Activated CD8-positive, alpha-beta memory T cell treated with anti-CD3 and anti-CD28 coated beads, Interleukin-2, amount 10 ng/mL, durations not matched to agents 7 days and 5 days (primary cell): Measurements from ENCODE around the gene EYA2. TPM values are rescaled to one million over a fixed set of nuclear protein-coding genes. Genes with fewer than 3 reads are reported as not detected.
"Not testable (repeated sequence)": the region's sequence is repeated elsewhere in the genome, so short reads cannot be mapped to it uniquely, and the experiment has no call there.

Experiments used
- ATAC-seq: fragments of 150-1000 bp; cut with Tn5 transposase; one replicate; pipeline ENCODE4 v1.10.0; 2021; ENCODE audit warnings: moderate library complexity
- CTCF ChIA-PET: fragments of 350-600 bp; sonication (Branson Sonifier 250); formaldehyde crosslinking; loops from one replicate; lab custom pipeline; 2021; ENCODE audit warnings: antibody characterized with exemption; lab: Charles Lee
- DNase-seq: peaks from one replicate; pipeline ENCODE4 v3.0.0-alpha.2; 2020
- H3K27ac Mint-ChIP-seq: one replicate; pipeline ENCODE4 v1.8.0; 2021; ENCODE audit warnings: mild to moderate bottlenecking, mixed read lengths
- H3K27me3 Mint-ChIP-seq: one replicate; pipeline ENCODE4 v1.8.0; 2021; ENCODE audit warnings: mixed read lengths
- H3K36me3 Mint-ChIP-seq: one replicate; pipeline ENCODE4 v1.8.0; 2021; ENCODE audit warnings: mild to moderate bottlenecking, mixed read lengths
- H3K4me1 Mint-ChIP-seq: one replicate; pipeline ENCODE4 v1.8.0; 2021; ENCODE audit warnings: mixed read lengths
- H3K4me3 Mint-ChIP-seq: one replicate; pipeline ENCODE4 v1.8.0; 2021; ENCODE audit warnings: mild to moderate bottlenecking, moderate library complexity, mixed read lengths
- H3K9me3 Mint-ChIP-seq: one replicate; pipeline ENCODE4 v1.8.0; 2022; ENCODE audit warnings: low read depth, mixed read lengths
- total RNA-seq, 2 experiments: library from RNA; stranded (reverse); gene quantifications; one replicate each; pipeline ENCODE4 v1.2.3, GENCODE V29; 2021

EYA2 gene
- total RNA-seq, 2 experiments from 2014 or later, result not detected

DNA sequence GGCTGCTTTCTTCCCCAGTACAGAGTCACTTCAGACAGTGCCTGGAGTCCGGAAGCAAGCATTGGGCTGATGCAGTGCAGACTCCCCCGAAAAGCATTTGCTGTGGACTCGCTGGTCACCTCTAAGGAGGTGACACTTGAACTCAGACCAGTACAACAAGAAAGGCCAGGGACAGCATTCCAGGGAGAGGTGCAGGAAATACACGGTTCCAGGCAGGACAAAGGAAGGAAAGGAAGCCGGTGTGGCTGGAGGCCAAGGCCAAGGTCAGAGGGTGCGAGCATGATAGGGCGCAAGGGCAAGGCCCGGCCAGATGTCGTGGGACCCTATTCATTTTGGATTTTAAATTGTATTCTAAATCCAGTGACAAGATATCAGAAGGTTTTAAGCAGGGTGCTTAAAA is 300.9 kb downstream of the EYA2 start:
- Mint-ChIP-seq H3K36me3 (no peaks in the 10 kb centered on the region), H3K27me3 (peaks cover 7% of the 10 kb centered on the region), H3K4me3 (no peak overlapping the region), H3K4me1 (peaks cover 10% of the 10 kb centered on the region), H3K9me3 (no peaks in the 10 kb centered on the region), H3K27ac (no peak overlapping the region)
- CTCF ChIA-PET, result interaction anchor here (1.5 to 2.5 kb wide), 5 partner anchors 10 to 188 kb away, joined by 3 to 18 read pairs (median 4); no protein-coding TSS in a partner anchor
- ATAC-seq (no peak), DNase-seq (no peak)

DNA sequence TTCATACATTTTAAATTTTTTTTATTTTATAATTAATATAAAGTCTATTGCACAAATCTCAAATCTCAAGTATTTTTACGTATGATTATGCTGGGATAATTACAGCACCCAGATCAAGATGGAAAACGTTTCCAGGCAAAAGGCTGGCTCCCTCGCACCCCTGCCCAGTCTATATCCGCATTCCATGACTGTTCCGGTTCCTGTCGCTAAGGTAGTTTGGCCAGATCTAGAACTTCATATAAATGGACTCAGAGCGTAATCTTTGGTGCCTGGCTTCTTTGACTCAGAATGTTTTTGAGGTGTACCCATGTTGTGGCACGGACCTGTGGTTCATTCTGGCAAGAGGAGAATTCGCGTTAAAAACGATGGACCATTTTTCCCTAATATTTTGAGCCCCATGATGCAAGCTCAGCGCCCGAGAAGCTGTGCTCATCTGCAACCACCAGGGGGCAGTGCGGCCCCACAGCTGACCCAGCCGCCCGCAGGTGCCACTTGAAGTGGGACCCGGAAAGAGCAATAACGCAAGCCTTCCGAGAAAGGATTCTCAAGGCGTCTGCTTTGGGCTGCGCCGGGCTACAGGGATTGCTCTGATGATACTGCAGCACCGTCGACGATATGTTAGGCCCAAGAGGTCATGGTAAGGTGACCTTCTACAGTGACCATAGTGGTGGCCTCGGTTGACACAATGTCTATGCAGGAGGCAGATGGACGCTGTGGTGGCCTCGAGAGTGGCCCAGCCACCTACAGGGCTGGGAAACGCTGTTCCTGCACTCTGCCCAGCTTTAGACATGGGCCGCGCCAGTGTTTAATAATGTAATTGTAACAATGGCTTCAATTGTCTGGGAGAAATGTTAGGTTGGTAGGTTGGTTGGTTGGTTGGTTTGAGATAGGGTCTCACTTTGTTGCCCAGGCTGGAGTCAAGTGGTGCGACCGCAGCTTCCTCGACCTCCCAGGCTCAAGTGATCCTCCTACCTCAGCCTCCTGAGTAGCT is 301.7 kb downstream of the EYA2 start:
- DNase-seq (peak; percentile 85), ATAC-seq (peak; percentile 90)
- Mint-ChIP-seq H3K27me3 (peaks cover 7% of the 10 kb centered on the region), H3K4me3 (peak overlapping the region; percentile 13), H3K9me3 (no peaks in the 10 kb centered on the region), H3K27ac (no peak overlapping the region), H3K36me3 (no peaks in the 10 kb centered on the region), H3K4me1 (peaks cover 10% of the 10 kb centered on the region)
- CTCF ChIA-PET, result interaction anchor here (0.7 to 7.8 kb wide), 22 partner anchors 9 to 502 kb away, joined by 3 to 130 read pairs (median 4); no protein-coding TSS in a partner anchor

DNA sequence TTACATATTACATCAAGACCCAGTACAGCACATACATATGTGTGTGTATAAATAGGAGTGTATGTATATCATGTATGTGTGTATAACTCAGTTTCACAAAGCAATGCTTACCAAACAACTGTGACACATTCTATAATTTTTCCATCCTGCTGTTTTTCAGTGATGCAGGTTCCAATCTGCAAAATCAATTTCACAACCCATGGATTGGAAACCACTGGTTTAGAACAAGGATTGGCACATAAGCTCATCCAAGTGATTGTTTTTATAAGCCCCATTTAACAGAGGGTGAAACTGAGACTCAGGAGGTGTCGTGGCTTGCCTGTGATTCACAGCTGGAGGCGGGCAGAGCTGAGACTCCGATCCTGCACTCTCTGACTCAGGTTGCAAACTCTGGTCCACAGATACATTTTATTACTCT is 303.6 kb downstream of the EYA2 start:
- Mint-ChIP-seq H3K27ac (no peak overlapping the region), H3K4me3 (no peak overlapping the region)
- CTCF ChIA-PET, result interaction anchor here (0.6 to 7.8 kb wide), 7 partner anchors 9 to 446 kb away, joined by 3 to 130 read pairs (median 3); no protein-coding TSS in a partner anchor

DNA sequence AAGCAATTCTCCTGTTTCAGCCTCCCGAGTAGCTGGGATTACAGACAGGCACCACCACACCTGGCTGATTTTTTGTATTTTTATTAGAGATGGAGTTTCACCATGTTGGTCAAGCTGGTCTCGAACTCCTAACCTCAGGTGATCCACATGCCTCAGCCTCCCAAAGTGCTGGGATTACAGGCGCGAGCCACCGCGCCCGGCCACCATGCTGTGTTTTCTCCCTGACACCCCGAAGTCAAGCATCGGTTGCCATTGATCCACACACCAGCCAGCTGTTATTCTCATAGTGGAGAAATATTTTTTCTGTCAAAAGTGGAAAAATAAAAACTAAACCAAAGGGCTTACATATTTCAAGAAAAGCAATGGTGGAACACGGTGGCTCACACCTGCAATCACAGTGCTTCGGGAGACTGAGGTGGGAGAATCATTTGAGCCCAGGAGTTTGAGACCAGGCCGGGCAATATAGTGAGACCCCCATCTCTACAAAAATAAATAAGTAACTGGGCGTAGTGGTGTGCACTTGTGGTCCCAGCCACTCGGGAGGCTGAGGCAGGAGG is 304.4 kb downstream of the EYA2 start:
- H3K4me1 Mint-ChIP-seq, result peaks cover 10% of the 10 kb centered on the region
- ATAC-seq (no peak), DNase-seq (no peak)
- H3K9me3 Mint-ChIP-seq, result no peaks in the 10 kb centered on the region
- no peak overlapping the region for H3K27ac Mint-ChIP-seq
- no peaks in the 10 kb centered on the region for H3K36me3 Mint-ChIP-seq
- CTCF ChIA-PET, result interaction anchor here (0.5 to 7.8 kb wide), 6 partner anchors 9 to 448 kb away, joined by 3 to 130 read pairs (median 3); no protein-coding TSS in a partner anchor
- H3K4me3 Mint-ChIP-seq, result no peak overlapping the region
- peaks cover 4% of the 10 kb centered on the region for H3K27me3 Mint-ChIP-seq

More for the DNA sequence above, 303.6 kb downstream of the EYA2 start:
- Mint-ChIP-seq H3K36me3 (no peaks in the 10 kb centered on the region), H3K4me1 (peaks cover 10% of the 10 kb centered on the region), H3K9me3 (no peaks in the 10 kb centered on the region), H3K27me3 (peaks cover 4% of the 10 kb centered on the region)
- peak; percentile 49 for ATAC-seq
- DNase-seq, result no peak

DNA sequence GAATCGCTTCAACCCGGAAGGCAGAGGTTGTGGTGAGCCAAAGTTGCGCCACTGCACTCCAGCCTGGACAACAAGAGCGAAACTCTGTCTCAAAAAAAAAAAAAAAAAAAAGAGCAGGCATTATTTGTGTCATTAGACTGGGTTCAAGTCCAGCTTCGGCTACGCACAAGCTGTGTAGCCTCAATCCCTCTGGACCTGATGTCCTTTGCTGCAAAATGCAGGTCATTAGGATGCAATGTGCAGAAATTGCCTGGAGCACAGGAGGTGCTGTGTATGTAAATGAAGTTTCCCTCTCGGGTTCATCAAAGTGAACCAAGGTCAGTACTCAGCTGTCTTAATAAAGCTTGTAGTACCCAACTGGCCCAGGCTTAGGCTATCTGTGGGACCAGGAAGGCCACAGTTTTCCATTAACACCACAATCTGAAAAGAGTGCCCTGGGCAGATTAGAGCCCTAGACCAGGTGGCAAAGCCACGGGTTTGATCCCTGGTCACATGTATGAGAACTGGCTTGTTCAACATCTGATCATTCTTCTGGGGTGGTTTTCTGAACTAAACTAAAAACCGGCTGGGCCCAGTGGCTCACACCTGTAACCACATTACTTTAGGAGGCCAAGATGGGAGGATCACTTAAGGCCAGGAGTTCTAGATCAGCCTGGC is 306.6 kb downstream of the EYA2 start:
- Mint-ChIP-seq H3K27ac (no peak overlapping the region), H3K4me3 (no peak overlapping the region), H3K9me3 (no peaks in the 10 kb centered on the region), H3K36me3 (no peaks in the 10 kb centered on the region), H3K27me3 (no peaks in the 10 kb centered on the region), H3K4me1 (peaks cover 13% of the 10 kb centered on the region)
- DNase-seq (no peak), ATAC-seq (no peak)
- CTCF ChIA-PET, result interaction anchor here (0.7 to 7.8 kb wide), 6 partner anchors 16 to 474 kb away, joined by 3 to 130 read pairs (median 4); no protein-coding TSS in a partner anchor

DNA sequence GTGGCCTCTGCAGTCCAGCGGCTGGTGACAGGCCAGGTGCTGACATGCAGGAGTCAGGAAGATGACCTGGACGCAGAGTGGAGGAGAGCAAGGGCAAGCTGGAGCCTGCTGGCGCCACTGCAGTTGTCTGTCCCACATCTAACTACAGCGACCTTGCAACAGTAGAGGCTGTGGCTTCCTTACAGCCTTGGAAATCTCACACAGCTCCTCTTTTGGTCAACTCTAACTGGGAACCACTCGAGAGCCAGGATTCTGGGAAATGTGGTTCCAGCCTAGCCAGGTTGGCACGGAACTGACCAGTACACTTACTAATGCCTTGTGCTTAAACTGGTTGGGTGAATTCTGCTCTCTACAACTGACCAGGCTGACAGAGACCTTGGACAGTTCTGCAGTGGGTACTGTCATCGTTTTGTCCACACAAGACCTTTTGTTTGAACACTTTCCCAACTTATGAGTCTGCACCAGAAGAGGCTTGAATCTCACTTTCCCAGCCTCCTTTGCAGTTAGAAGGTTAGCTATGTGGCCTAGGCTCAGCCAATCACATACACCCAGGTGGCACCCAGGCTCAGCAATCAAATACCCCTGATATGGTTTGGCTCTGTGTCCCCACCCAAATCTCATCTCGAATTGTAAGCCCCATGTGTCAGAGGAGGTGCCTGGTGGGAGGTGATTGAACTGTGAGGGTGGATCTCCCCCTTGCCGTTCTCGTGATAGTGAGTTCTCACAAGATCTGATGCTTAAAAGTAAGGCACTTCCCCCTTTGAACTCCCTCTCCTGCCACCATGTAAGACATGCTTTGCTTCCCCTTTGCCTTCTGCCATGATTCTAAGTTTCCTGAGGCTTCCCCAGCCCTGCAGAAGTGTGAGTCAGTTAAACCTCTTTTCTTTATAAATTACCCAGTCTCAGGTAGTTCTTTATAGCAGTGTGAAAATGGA is 308.4 kb downstream of the EYA2 start:
- ATAC-seq (no peak), DNase-seq (no peak)
- no peak overlapping the region for H3K4me3 Mint-ChIP-seq
- peaks cover 2% of the 10 kb centered on the region for H3K36me3 Mint-ChIP-seq
- H3K4me1 Mint-ChIP-seq, result peaks cover 9% of the 10 kb centered on the region
- H3K27ac Mint-ChIP-seq, result no peak overlapping the region
- H3K9me3 Mint-ChIP-seq, result no peaks in the 10 kb centered on the region
- CTCF ChIA-PET, result interaction anchor here (1.0 to 7.8 kb wide), 4 partner anchors 11 to 418 kb away, joined by 3 to 130 read pairs (median 5); no protein-coding TSS in a partner anchor
- H3K27me3 Mint-ChIP-seq, result no peaks in the 10 kb centered on the region

DNA sequence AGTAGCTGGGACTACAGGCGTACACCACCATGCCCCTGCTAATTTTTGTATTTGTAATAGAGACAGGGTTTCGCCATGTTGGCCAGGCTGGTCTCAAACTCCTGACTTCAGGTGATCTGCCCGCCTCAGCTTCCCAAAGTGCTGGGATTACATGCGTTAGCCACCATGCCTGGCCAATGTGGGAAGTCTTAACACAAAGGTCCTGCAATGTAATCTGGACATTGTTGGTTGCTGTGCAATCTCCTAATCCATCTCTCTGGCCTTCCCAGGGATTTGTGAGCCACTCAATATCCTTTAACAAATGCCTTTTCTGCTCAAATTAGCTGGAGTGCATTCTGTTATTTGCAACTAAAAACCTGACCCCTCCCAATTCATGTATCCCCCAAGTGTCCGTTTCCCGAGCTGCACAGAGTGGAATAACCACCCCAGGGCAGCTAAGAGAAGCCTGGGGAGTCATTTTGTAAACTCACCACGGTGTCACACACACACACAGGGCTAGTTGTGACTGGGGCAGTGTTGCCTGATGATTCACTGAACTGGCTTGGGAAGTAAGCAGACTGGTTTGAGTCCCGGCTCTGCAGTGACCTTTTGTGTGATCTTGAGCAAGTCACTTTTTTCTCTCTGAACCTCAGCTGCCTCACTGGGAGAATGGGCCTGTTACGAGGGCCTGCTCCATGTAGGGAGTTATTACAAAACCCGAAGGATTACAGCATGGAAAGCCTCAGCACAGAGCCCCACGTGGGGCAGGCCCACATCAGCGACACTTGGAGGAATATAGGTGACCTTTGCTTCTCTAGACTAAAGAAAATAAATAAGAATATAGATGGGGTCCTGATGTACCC is 309.6 kb downstream of the EYA2 start:
- Mint-ChIP-seq H3K4me3 (no peak overlapping the region), H3K9me3 (no peaks in the 10 kb centered on the region), H3K4me1 (peaks cover 5% of the 10 kb centered on the region), H3K36me3 (peaks cover 2% of the 10 kb centered on the region), H3K27ac (no peak overlapping the region), H3K27me3 (no peaks in the 10 kb centered on the region)
- ATAC-seq (no peak), DNase-seq (no peak)
- CTCF ChIA-PET, result interaction anchor here (1.6 to 5.1 kb wide), 5 partner anchors 7 to 178 kb away, joined by 4 to 79 read pairs (median 5); no protein-coding TSS in a partner anchor

DNA sequence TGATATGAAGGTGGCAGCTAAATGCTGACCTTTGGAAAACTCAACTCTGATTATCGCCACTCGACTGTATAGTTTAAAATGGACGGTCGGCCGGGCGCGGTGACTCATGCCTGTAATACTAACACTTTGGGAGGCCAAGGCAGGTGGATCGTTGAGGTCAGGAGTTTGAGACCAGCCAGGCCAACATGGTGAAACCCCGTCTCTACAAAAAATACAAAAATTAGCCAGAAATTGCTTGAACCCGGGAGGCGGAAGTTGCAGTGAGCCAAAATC is 310.1 kb downstream of the EYA2 start:
- CTCF ChIA-PET, result interaction anchor here (0.7 to 5.1 kb wide), 8 partner anchors 8 to 187 kb away, joined by 3 to 79 read pairs (median 4); no protein-coding TSS in a partner anchor
- not testable (repeated sequence) for H3K27ac Mint-ChIP-seq, H3K27me3 Mint-ChIP-seq, ATAC-seq, H3K9me3 Mint-ChIP-seq, H3K4me1 Mint-ChIP-seq, H3K4me3 Mint-ChIP-seq, DNase-seq, H3K36me3 Mint-ChIP-seq

DNA sequence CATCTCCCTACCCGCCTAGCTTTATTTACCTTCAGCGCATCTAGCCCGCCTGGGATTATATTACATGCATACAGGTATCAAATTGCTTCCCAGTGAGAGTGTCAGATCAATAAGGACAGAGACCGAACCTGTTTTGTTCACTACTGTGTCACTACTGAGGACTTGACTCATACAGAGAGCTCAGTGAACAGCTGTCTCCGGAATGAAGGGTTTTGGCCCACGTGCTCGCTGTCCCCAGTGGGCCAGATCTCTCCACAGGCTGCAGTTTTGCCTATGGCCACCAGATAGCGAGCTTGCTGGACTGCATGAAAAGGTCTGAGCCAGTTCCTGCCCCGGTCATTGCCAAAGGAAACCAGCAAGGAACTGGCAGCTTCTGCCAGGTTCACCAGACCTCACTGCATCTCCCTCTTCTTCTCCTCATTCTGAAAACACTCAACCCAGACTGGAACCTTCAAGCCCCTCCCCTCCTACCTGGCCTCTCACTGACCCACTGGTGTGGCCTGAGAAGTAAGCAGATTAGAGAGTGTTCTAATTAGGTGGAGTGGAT is 311.0 kb downstream of the EYA2 start:
- Mint-ChIP-seq H3K36me3 (peaks cover 9% of the 10 kb centered on the region), H3K27ac (peak overlapping the region; percentile 5), H3K4me3 (no peak overlapping the region), H3K9me3 (no peaks in the 10 kb centered on the region), H3K4me1 (peaks cover 5% of the 10 kb centered on the region), H3K27me3 (no peaks in the 10 kb centered on the region)
- CTCF ChIA-PET, result interaction anchor here (0.7 to 5.1 kb wide), 17 partner anchors 9 to 488 kb away, joined by 3 to 79 read pairs (median 4); no protein-coding TSS in a partner anchor
- peak; percentile 79 for DNase-seq
- peak; percentile 81 for ATAC-seq

DNA sequence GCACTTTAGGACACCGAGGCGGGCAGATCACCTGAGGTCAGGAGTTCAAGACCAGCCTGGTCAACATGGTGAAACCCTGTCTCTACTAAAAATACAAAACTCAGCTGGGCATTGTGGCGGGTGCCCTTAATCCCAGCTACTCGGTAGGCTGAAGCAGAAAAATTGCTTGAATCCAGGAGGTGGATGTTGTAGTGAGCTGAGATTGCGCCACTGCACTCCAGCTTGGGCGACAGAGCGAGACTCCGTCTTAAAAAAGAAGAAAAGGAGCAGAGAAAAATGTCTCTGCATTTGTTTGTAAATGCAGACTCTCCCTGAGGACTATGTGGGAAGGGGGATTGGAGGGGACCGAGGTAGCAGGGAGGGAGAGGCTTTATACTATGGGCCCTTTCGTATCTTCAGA is 311.9 kb downstream of the EYA2 start:
- ATAC-seq, H3K36me3 Mint-ChIP-seq, H3K4me3 Mint-ChIP-seq, H3K27ac Mint-ChIP-seq, H3K4me1 Mint-ChIP-seq, DNase-seq, H3K9me3 Mint-ChIP-seq, H3K27me3 Mint-ChIP-seq: not testable (repeated sequence)
- CTCF ChIA-PET, result interaction anchor here (1.2 to 5.1 kb wide), 8 partner anchors 10 to 185 kb away, joined by 3 to 79 read pairs (median 4); no protein-coding TSS in a partner anchor

DNA sequence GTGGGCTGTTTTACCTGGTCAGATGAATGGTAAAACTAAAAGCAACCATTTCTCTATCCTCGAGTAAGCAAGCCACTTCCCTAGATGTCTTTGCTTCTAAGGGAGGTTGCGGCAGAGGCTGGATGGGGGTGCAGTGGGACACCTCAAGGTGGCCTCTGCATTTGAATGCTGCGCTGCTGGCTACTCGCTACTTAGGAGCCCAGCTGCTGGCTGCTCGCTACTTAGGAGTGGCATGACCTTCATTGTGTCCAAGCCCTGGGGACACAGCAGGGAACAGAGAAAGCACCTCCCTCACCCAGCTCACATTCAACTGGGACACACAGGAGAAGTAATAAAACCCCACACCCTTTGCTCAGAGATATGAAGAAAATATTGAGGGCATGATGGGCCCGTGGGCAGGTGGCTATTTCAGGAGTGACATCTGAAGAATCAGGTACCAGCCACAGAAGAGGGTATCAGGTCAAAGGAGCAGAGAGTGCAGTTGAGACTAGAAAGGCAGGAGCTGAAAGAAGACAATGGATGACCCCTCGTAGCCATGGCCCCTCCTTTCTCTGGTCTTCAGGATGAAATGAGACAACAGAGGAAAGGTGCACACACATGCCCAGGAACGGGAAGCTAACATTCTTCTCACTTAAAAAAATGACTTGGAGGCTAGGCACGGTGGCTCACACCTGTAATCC is 312.5 kb downstream of the EYA2 start:
- Mint-ChIP-seq H3K4me1 (peaks cover 5% of the 10 kb centered on the region), H3K27ac (peak overlapping the region; percentile 34), H3K27me3 (no peaks in the 10 kb centered on the region), H3K9me3 (no peaks in the 10 kb centered on the region), H3K4me3 (no peak overlapping the region), H3K36me3 (peaks cover 9% of the 10 kb centered on the region)
- no peak for DNase-seq
- no peak for ATAC-seq
- CTCF ChIA-PET, result interaction anchor here (1.6 to 5.1 kb wide), 4 partner anchors 10 to 176 kb away, joined by 3 to 79 read pairs (median 11); no protein-coding TSS in a partner anchor
